Measurements from ENCODE around the gene UBE2H. TPM values are rescaled to one million over a fixed set of nuclear protein-coding genes. Genes with fewer than 3 reads are reported as not detected.

The UBE2H gene
- total and polyA plus RNA-seq, 4 donors: 11.9 to 84.2 (median 23.7) TPM

DNA sequence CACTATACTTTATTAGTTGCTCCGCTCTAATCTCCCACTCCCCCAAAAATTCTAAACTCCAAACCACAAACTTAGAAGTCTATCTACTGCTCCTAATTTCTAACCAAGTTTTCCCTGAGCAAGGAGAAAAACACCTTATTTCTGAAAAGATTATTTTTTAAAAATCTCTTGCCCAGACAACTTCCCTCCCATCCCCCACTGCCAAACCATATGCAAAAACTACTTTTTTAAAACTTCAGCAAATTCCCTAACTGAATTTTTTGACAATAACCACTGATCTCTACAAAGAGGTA, 1.9 kb downstream of the UBE2H start:
- DNase-seq (ENCODE audit: low spot score): no peak
- peak overlapping the region; percentile 55 to 94 (median 87) for H3K4me3 ChIP-seq (ENCODE audit: low read depth in 1 of 3, low read length in 3 of 3)
- TF ChIP-seq RXRA (IDR thresholded peaks at IDR 0.05) (no peak), RAD21 (IDR thresholded peaks at IDR 0.05) (no peak), TAF1 (conservative IDR thresholded peaks at IDR 0.05) (no peak), HNF4A (conservative IDR thresholded peaks at IDR 0.05) (no peak), YY1 (IDR thresholded peaks at IDR 0.05) (no peak), HNF4G (IDR thresholded peaks at IDR 0.05) (no peak)
- TF ChIP-seq, protein P1, sequence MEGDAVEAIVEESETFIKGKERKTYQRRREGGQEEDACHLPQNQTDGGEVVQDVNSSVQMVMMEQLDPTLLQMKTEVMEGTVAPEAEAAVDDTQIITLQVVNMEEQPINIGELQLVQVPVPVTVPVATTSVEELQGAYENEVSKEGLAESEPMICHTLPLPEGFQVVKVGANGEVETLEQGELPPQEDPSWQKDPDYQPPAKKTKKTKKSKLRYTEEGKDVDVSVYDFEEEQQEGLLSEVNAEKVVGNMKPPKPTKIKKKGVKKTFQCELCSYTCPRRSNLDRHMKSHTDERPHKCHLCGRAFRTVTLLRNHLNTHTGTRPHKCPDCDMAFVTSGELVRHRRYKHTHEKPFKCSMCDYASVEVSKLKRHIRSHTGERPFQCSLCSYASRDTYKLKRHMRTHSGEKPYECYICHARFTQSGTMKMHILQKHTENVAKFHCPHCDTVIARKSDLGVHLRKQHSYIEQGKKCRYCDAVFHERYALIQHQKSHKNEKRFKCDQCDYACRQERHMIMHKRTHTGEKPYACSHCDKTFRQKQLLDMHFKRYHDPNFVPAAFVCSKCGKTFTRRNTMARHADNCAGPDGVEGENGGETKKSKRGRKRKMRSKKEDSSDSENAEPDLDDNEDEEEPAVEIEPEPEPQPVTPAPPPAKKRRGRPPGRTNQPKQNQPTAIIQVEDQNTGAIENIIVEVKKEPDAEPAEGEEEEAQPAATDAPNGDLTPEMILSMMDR (IDR thresholded peaks at IDR 0.05; ENCODE audit: low read depth, low read length, missing input control): no peak
- TF ChIP-seq, protein P2, sequence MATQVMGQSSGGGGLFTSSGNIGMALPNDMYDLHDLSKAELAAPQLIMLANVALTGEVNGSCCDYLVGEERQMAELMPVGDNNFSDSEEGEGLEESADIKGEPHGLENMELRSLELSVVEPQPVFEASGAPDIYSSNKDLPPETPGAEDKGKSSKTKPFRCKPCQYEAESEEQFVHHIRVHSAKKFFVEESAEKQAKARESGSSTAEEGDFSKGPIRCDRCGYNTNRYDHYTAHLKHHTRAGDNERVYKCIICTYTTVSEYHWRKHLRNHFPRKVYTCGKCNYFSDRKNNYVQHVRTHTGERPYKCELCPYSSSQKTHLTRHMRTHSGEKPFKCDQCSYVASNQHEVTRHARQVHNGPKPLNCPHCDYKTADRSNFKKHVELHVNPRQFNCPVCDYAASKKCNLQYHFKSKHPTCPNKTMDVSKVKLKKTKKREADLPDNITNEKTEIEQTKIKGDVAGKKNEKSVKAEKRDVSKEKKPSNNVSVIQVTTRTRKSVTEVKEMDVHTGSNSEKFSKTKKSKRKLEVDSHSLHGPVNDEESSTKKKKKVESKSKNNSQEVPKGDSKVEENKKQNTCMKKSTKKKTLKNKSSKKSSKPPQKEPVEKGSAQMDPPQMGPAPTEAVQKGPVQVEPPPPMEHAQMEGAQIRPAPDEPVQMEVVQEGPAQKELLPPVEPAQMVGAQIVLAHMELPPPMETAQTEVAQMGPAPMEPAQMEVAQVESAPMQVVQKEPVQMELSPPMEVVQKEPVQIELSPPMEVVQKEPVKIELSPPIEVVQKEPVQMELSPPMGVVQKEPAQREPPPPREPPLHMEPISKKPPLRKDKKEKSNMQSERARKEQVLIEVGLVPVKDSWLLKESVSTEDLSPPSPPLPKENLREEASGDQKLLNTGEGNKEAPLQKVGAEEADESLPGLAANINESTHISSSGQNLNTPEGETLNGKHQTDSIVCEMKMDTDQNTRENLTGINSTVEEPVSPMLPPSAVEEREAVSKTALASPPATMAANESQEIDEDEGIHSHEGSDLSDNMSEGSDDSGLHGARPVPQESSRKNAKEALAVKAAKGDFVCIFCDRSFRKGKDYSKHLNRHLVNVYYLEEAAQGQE (IDR thresholded peaks at IDR 0.05): no peak
- TF ChIP-seq, protein P3, sequence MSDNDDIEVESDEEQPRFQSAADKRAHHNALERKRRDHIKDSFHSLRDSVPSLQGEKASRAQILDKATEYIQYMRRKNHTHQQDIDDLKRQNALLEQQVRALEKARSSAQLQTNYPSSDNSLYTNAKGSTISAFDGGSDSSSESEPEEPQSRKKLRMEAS (IDR thresholded peaks at IDR 0.05): no peak
- no peaks in the 10 kb centered on the region for H3K9me3 ChIP-seq (ENCODE audit: control insufficient read depth in 4 of 4, low read length in 3 of 4)
- no peaks in the 10 kb centered on the region for H3K36me3 ChIP-seq (ENCODE audit: control insufficient read depth in 4 of 4, insufficient read depth in 3 of 4, low read depth in 1 of 4, low read length in 3 of 4)
- peak overlapping the region; percentile 89 to 98 for H3K27ac ChIP-seq (ENCODE audit: low read depth in 1 of 2, low read length in 2 of 2)
- peak overlapping the region; percentile 90 to 92 for H3K9ac ChIP-seq (ENCODE audit: low read depth in 1 of 2, low read length in 2 of 2)
- no peaks in the 10 kb centered on the region for H3K27me3 ChIP-seq (ENCODE audit: control insufficient read depth in 4 of 4, insufficient read depth in 4 of 4, low read length in 3 of 4)
- WGBS: 29% methylated on average over 1 of the region's 1 CpG
- peaks cover 9 to 43% (median 36%) of the 10 kb centered on the region in 4 donors for H3K4me1 ChIP-seq (ENCODE audit: control insufficient read depth in 4 of 4, insufficient read depth in 4 of 4, low read length in 3 of 4)

DNA sequence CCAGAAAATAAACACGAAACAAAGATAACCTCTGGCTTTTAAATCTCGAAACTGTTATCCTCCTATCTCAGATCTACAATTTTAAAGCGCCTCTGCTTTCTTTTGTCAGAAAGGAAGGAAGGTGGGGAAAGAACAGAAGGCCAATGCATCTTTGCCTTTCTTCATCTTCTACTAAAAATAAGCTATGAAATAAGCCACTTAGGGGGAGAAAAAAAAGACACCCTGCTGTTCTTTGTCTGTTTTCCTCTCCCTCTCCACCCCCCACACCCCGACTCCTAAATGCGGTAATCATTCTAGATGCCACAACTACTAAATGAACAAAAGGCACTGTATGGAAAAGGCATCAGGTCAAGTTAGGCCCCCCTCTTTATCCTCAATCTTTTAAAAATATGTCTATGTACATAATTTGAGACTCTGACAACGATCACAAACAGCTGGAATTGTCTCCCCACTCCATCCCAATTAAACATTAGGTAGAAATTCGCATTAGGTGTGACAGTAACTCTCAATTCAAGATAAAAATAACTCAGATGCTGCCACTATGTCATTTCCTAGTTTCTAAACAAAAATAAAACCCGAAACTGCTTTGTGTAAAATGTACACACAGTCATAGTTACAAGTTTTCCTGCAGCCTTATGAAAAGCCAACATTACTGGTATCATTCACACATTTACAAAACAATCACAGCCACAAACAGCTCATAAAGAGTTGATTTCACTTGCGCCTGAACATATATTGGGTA, 2.4 kb downstream of the UBE2H start:
- Histone ChIP-seq H3K4me1 (ENCODE audit: control insufficient read depth in 4 of 4, insufficient read depth in 4 of 4, low read length in 3 of 4) (peaks cover 9 to 43% (median 36%) of the 10 kb centered on the region in 4 donors), H3K27ac (ENCODE audit: low read depth in 1 of 2, low read length in 2 of 2) (peak overlapping the region; percentile 89 to 98), H3K4me3 (ENCODE audit: low read depth in 1 of 3, low read length in 3 of 3) (peak overlapping the region; percentile 55 to 94 (median 87)), H3K9me3 (ENCODE audit: control insufficient read depth in 4 of 4, low read length in 3 of 4) (no peaks in the 10 kb centered on the region), H3K9ac (ENCODE audit: low read depth in 1 of 2, low read length in 2 of 2) (peak overlapping the region; percentile 90 to 92), H3K36me3 (ENCODE audit: control insufficient read depth in 4 of 4, insufficient read depth in 3 of 4, low read depth in 1 of 4, low read length in 3 of 4) (no peaks in the 10 kb centered on the region), H3K27me3 (ENCODE audit: control insufficient read depth in 4 of 4, insufficient read depth in 4 of 4, low read length in 3 of 4) (no peaks in the 10 kb centered on the region)
- 8% methylated on average over 9 of the region's 9 CpGs for WGBS
- DNase-seq (ENCODE audit: low spot score): no peak
- TF ChIP-seq, protein P4, sequence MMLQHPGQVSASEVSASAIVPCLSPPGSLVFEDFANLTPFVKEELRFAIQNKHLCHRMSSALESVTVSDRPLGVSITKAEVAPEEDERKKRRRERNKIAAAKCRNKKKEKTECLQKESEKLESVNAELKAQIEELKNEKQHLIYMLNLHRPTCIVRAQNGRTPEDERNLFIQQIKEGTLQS (IDR thresholded peaks at IDR 0.05): no peak
- TF ChIP-seq NR2F2 (IDR thresholded peaks at IDR 0.05): no peak
- no peak for TF ChIP-seq FOXA2 (IDR thresholded peaks at IDR 0.05)
- TF ChIP-seq RXRA (IDR thresholded peaks at IDR 0.05): no peak
- TF ChIP-seq EGR1 (IDR thresholded peaks at IDR 0.05; ENCODE audit: low read depth in 2 of 2): no peak
- TF ChIP-seq YY1 (IDR thresholded peaks at IDR 0.05): no peak
- TF ChIP-seq, protein P5, sequence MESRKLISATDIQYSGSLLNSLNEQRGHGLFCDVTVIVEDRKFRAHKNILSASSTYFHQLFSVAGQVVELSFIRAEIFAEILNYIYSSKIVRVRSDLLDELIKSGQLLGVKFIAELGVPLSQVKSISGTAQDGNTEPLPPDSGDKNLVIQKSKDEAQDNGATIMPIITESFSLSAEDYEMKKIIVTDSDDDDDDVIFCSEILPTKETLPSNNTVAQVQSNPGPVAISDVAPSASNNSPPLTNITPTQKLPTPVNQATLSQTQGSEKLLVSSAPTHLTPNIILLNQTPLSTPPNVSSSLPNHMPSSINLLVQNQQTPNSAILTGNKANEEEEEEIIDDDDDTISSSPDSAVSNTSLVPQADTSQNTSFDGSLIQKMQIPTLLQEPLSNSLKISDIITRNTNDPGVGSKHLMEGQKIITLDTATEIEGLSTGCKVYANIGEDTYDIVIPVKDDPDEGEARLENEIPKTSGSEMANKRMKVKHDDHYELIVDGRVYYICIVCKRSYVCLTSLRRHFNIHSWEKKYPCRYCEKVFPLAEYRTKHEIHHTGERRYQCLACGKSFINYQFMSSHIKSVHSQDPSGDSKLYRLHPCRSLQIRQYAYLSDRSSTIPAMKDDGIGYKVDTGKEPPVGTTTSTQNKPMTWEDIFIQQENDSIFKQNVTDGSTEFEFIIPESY (IDR thresholded peaks at IDR 0.05): no peak
- no peak for TF ChIP-seq FOXA1 (IDR thresholded peaks at IDR 0.05)
- TF ChIP-seq JUND (IDR thresholded peaks at IDR 0.05): no peak
- TF ChIP-seq, protein P2 (IDR thresholded peaks at IDR 0.05): no peak
- TF ChIP-seq HNF4G (IDR thresholded peaks at IDR 0.05): no peak
- no peak for TF ChIP-seq TAF1 (conservative IDR thresholded peaks at IDR 0.05)
- no peak for TF ChIP-seq RAD21 (IDR thresholded peaks at IDR 0.05)
- TF ChIP-seq SP1 (IDR thresholded peaks at IDR 0.05): no peak
- TF ChIP-seq GABPA (IDR thresholded peaks at IDR 0.05 in 1 of 2, conservative IDR thresholded peaks at IDR 0.05 in 1 of 2): no peak
- no peak for TF ChIP-seq HNF4A (conservative IDR thresholded peaks at IDR 0.05)
